SK-N-SH treated with all-trans-retinoic acid at 6 μM for 48 hours (cell line): ENCODE results near the gene PFKP.

Experiments
- ARNTL ChIP-seq: fragments of 450-650 bp; formaldehyde crosslinking; IDR thresholded peaks from 2 replicates; pipeline ENCODE4 v1.5.0; 2020; ENCODE audit warnings: low read depth, mild to moderate bottlenecking, moderate library complexity, borderline replicate concordance
- CREB5 ChIP-seq: fragments of 250-450 bp; sonication (Bioruptor Pico); IDR thresholded peaks from 2 replicates; pipeline ENCODE4 v1.5.1; 2020; ENCODE audit warnings: low read depth, mild to moderate bottlenecking, moderate library complexity
- TOX ChIP-seq: fragments of 250-450 bp; sonication (Bioruptor Pico); IDR thresholded peaks from 2 replicates; pipeline ENCODE4 v1.8.0; 2021; ENCODE audit warnings: mild to moderate bottlenecking, moderate library complexity, borderline replicate concordance
- ZFP3 ChIP-seq: fragments of 250-450 bp; sonication (Bioruptor Pico); IDR thresholded peaks from 2 replicates; pipeline ENCODE4 v1.5.0; 2020; ENCODE audit warnings: mild to moderate bottlenecking, moderate library complexity
- ZNF8 ChIP-seq: fragments of 450-650 bp; formaldehyde crosslinking; IDR thresholded peaks from 2 replicates; pipeline ENCODE4 v1.5.0; 2020; ENCODE audit warnings: mild to moderate bottlenecking, moderate library complexity
- TF ChIP-seq, protein P1 (sequence below): fragments of 250-450 bp; sonication (Bioruptor Pico); IDR thresholded peaks from 2 replicates; pipeline ENCODE4 v1.8.0; 2020; ENCODE audit warnings: mild to moderate bottlenecking, moderate library complexity, borderline replicate concordance
- TF ChIP-seq, protein P2 (sequence below): fragments of 250-450 bp; sonication (Bioruptor Pico); IDR thresholded peaks from 2 replicates; pipeline ENCODE4 v1.5.1; 2021; ENCODE audit warnings: mild to moderate bottlenecking, moderate library complexity

DNA sequence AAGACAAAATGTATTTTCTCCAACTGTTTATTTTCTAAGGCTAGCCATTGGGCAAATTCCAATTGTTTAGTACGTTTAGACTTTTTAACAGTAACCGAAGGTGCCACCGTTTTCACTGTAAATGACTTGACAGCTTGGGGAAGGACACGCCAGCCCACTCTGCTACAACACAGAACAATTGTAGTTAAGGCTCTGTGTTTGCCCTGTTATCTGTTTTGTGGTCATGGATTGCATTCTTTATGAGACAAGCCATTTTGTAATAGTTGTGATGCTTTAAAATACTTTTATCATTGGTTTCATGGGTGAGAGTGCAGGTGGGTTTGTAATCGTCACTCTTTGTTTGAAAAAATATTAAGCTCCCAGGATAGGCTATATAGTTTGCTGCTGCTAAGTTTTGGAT is 111.8 kb downstream of the PFKP start:
- TF ChIP-seq ZNF8 (CRISPR knock-in tag) (no peak), TOX (CRISPR knock-in tag) (no peak), ARNTL (CRISPR knock-in tag) (no peak), ZFP3 (CRISPR knock-in tag) (no peak), CREB5 (no peak)
- TF ChIP-seq, protein P1, sequence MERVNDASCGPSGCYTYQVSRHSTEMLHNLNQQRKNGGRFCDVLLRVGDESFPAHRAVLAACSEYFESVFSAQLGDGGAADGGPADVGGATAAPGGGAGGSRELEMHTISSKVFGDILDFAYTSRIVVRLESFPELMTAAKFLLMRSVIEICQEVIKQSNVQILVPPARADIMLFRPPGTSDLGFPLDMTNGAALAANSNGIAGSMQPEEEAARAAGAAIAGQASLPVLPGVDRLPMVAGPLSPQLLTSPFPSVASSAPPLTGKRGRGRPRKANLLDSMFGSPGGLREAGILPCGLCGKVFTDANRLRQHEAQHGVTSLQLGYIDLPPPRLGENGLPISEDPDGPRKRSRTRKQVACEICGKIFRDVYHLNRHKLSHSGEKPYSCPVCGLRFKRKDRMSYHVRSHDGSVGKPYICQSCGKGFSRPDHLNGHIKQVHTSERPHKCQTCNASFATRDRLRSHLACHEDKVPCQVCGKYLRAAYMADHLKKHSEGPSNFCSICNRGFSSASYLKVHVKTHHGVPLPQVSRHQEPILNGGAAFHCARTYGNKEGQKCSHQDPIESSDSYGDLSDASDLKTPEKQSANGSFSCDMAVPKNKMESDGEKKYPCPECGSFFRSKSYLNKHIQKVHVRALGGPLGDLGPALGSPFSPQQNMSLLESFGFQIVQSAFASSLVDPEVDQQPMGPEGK, result no peak
- TF ChIP-seq, protein P2, sequence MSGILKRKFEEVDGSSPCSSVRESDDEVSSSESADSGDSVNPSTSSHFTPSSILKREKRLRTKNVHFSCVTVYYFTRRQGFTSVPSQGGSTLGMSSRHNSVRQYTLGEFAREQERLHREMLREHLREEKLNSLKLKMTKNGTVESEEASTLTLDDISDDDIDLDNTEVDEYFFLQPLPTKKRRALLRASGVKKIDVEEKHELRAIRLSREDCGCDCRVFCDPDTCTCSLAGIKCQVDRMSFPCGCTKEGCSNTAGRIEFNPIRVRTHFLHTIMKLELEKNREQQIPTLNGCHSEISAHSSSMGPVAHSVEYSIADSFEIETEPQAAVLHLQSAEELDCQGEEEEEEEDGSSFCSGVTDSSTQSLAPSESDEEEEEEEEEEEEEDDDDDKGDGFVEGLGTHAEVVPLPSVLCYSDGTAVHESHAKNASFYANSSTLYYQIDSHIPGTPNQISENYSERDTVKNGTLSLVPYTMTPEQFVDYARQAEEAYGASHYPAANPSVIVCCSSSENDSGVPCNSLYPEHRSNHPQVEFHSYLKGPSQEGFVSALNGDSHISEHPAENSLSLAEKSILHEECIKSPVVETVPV (CRISPR knock-in tag), result no peak
